Skin epidermis (tissue), 12 donors: ENCODE measurements around the gene ZNF783.
"Not testable (repeated sequence)": the region's sequence is repeated elsewhere in the genome, so short reads cannot be mapped to it uniquely, and the experiment has no call there.

Experiments
- H3K27ac ChIP-seq, 21 experiments: fragments of 200-600 bp; sonication (generic) in 11 of 21; one replicate each; pipeline ENCODE4 v1.5.0; 2020; ENCODE audit warnings: mild to moderate bottlenecking in 3 of 21, inconsistent platforms in 2 of 21, moderate library complexity in 2 of 21
- H3K4me3 ChIP-seq, 7 experiments: fragments of 200-600 bp; sonication (generic) in 2 of 7; one replicate each; pipeline ENCODE4 v1.5.0; 2020; ENCODE audit warnings: inconsistent platforms in 2 of 7, mild to moderate bottlenecking in 2 of 7, moderate library complexity in 1 of 7

Gene ZNF783

DNA sequence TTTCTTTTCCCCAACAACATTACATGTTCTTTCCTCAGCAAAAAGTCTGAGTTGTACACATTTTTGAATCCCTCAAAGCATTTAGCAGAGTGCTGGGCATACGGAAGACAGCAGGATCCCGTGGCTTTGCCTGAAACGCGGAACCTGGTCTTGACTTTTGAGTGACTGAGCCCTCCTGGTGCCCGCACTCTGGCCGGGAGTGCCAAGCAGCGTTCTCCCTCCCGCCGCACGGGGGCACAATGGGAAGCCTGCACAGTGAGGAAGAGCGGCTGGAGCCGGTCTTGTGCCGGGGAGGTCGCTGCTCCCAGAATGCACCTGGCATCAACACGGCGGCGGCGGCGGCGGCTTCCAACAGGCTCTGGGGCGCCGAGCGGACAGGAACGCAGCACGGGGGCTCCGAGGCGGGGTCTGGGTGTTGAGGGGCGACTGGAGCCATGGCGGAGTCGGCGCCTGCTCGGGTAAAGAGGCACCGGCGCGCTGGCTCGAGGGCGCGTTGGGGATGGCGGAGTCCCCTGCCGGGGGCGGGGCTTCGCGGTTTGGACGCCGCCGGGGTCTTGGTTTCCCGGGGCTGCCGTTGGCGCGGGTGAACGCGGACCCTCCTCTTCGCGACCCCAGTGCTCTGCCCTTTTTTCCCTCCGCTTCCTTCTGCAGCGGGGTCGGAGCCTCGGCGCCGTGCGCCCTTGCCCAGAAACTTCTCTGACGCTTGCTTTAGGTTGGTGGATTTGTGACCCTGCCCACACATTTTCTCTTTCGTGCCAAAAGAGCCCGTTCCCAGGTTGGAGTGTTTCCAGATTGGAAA is 22.5 kb upstream of the ZNF783 start, which contains the start of gene ZNF212:
TSS of gene ZNF212 (plus strand) at position 307 of the 799 bp plus-strand sequence. CDS start at position 435, 128 bp downstream.
- Histone ChIP-seq H3K4me3 (peak within 1 kb of the TSS; percentile 60 to 99 (median 85)), H3K27ac (peak within 1 kb of the TSS; percentile 27 to 93 (median 84))

DNA sequence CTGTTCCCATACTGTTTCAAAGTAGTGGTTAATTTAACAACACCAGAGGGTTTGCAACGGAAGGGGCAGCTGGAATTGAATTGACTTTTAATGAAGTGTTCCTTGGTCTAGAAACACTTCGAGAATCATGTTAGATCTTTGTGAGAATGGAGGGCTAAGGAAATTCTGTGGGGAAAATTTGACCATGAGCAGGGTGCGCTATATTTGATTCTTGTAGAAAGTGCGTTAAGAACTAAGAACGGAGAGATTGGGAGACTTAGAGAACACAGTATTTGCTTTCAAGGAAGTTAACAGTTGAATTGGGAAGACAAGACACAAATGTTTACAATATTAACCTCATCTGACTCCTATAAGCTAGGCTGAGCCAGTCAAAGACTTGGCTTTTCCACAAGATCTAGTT is 21.4 kb upstream of the ZNF783 start:
- peak overlapping the region; percentile 60 to 99 (median 85) for H3K4me3 ChIP-seq
- peak overlapping the region in 3 of 21 experiments; percentile 78 to 85 (median 81) for H3K27ac ChIP-seq

DNA sequence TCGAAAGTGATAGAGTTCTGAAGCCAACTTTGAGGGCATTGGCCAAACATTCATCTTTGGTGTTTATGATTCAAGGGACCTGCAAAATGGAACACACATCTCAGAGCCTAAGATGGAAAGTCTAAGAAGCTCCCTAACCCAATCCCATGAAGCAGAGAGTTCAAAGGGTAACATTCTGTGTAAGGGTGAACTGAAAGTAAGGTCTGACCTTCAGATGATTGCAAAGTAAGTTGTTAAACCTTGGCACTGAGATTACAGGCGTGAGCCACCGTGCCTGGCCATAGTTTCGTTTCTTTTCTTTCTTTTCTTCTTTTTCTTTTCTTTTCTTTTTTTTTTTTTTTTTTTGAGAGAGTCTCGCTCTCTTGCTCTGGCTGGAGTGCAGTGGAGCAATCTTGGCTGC is 20.3 kb upstream of the ZNF783 start:
- no peak overlapping the region for H3K4me3 ChIP-seq
- H3K27ac ChIP-seq, result no peak overlapping the region

DNA sequence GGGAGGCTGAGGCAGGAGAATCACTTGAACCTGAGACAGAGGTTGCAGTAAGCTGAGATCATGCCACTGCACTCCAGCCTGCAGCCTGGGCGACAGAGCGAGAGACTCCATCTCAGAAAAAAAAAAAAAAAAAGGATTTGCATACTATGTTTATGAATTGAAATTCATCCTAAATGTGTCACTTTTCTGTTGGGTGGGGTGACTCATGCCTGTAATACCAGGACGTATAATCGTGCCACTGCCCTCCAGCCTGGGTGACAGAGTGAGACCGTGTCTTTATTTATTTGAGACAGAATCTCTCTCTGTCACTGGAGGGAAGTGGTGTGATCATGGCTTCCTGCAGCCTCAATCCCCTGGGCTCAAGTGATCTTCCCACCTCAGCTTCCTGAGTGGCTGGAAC is 16.8 kb upstream of the ZNF783 start:
- Histone ChIP-seq H3K4me3 (no peak overlapping the region), H3K27ac (no peak overlapping the region)

DNA sequence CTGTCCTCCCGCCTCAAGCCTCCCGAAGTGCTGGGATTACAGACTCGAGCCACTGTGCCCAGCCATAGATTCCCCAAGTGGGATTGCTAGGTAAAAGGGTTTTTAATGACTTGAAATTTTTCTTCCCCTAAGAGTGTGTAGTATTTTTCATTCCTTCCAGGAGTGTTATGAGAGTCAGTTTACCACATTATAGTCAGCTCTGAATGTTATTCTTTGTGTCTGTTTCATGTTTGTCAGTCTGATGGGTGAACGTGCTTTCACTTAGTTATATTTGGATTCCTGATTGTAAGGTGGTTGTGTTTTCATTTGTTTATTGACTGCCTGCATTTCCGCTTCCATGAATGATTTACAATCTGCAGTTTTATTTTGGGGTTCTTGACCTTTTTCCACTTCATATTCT is 16.3 kb upstream of the ZNF783 start:
- Histone ChIP-seq H3K4me3 (no peak overlapping the region), H3K27ac (no peak overlapping the region)

DNA sequence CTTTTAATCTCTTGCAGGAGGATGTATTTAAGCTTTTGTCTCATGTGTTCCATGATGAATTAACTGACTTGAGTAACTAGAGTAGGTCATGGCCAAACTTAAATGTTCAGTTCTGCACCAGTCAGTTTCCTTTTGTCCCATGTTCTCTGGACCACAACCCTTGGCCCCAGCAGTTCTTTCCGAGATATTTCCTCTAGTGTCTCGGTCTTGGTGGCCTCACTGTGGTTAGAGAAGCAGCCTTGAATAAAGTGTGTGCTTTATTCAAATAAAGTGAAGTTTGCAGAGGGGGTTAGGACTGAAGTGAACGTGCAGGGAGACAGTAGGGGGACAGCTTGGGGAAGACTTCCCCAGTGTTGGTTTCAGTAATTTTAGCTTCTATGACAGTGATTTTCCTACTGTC is 13.2 kb upstream of the ZNF783 start:
- Histone ChIP-seq H3K27ac (no peak overlapping the region), H3K4me3 (no peak overlapping the region)

DNA sequence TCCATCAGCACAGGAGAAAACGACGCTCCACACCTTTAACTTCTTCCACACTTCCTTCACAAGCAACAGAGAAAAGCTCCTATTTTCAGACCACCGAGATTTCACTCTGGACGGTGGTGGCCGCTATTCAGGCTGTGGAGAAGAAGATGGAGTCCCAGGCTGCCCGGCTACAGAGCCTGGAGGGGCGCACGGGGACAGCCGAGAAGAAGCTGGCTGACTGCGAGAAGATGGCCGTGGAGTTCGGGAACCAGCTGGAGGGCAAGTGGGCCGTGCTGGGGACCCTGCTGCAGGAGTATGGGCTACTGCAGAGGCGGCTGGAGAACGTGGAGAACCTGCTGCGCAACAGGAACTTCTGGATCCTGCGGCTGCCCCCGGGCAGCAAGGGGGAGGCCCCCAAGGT is 11.8 kb upstream of the ZNF783 start:
- not testable (repeated sequence) for H3K4me3 ChIP-seq

DNA sequence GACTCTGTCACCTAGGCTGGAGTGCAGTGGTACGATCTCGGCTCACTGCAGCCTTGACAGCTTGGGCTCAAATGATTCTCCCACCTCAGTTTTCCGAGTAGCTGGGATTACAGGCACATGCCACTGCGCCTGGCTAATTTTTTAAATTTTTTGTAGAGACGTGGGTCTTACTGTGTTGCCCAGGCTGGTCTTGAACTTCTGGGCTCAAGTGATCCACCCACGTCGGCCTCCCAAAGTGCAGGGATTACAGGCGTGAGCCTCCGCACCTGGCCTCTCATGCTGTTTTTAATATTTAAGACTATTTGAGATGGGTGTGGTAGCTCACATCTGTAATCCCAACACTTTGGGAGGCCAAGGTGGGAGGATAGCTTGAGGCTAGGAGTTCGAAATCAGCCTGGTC is 10.5 kb upstream of the ZNF783 start:
- not testable (repeated sequence) for H3K4me3 ChIP-seq, H3K27ac ChIP-seq

More for the DNA sequence above, 11.8 kb upstream of the ZNF783 start:
- not testable (repeated sequence) for H3K27ac ChIP-seq

DNA sequence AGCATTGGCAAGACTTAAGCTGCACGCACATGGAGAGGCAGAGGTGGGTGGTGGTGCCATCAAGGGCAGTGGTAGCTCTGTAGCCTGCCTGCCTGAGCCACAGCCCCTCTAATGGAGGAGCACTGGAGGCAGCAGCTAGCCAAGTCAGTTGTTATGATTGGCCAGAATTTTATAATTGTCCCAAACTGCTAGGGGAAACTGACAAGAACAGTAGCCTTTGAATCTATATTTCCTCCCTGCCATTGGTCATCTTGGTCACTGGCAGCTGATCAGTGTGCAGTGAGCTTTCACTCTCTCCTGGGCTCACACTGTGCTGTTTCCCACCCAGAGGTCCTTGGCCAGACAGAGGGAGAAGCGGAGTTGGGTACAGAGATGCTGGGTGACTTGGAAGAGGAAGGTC is 9.6 kb upstream of the ZNF783 start:
- no peak overlapping the region for H3K4me3 ChIP-seq
- no peak overlapping the region for H3K27ac ChIP-seq

DNA sequence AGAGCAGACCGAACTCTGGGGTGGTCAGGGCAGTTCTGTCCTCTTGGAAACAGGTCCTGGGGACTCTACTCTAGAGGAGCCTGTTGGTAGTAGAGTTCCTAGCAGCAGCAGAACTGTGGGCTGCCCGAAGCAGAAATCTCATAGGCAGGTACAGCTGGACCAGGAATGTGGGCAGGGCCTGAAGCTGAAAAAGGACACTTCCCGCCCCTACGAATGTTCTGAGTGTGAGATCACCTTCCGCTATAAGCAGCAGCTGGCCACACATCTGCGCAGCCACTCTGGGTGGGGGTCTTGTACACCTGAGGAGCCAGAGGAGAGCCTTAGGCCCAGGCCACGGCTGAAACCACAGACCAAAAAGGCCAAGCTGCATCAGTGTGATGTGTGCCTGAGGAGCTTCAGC is 8.3 kb upstream of the ZNF783 start:
- Histone ChIP-seq H3K4me3 (no peak overlapping the region), H3K27ac (no peak overlapping the region)

DNA sequence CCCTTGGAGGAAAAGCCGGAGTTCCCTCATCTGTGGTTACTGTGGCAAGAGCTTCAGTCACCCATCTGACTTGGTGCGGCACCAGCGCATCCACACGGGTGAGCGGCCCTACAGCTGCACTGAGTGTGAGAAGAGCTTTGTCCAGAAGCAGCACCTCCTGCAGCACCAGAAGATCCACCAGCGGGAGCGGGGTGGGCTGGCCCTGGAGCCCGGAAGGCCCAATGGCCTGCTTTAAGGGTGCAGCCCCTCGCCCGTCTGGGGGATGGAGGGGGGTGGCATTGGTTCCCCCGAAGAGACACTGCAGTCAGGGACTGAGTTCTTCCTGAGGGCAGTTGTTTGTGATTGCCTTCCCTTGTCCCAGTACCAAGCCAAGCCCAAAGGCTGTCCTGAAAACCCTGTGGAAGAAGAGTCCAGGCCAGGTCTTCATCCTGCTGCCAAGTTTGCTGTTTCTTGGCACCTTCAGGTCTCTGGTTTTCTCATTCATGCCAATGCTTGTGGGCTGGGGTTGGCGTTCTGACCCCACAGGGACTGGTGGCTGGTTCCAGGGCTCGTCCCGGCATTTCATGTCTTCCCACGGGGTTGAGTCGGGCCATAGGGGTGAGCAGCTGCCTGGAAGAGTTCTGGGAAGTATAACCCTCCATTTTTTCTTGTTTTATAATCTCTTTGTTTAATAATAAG is 7.7 kb upstream of the ZNF783 start:
- Histone ChIP-seq H3K4me3 (no peak overlapping the region), H3K27ac (no peak overlapping the region)

DNA sequence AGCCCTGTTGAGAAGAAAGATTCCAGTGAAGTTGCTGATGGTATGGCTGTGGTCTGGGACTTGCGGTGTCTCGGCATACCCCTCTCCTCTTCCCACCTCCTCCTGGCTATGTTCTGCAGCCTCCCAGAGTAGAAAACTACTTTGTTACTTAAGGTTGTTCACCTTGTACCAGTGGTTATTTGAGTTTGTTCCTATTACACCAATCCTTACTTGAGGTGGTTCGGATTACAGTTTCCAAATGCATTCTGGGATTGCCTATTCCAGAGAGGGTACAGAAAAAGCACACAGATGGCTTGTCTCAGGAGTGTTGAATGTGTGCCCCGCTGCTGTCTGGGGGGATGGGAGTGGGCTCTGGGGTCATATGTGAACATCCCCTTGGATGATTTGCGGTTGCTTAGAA is 6.8 kb upstream of the ZNF783 start:
- Histone ChIP-seq H3K4me3 (no peak overlapping the region), H3K27ac (no peak overlapping the region)

DNA sequence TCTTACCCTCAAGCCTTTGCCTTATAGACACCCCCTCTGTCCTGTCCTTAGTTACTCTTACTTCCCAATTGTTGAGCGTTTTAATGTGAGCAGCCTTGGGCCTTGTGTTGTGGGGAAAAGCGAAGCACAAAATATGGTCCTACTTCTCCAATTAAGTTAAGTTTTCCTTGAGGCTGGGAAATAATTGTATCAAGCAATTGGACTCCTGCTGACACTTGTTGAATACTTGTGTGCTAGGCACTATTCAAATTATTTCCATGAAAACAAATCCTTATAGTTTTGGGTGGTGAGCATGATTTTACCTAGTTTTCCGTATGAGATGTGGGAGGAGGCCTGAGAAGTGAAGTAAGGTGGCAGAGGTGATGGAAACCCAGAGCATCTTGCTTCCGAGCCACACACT is 5.4 kb upstream of the ZNF783 start:
- no peak overlapping the region for H3K27ac ChIP-seq
- no peak overlapping the region for H3K4me3 ChIP-seq

DNA sequence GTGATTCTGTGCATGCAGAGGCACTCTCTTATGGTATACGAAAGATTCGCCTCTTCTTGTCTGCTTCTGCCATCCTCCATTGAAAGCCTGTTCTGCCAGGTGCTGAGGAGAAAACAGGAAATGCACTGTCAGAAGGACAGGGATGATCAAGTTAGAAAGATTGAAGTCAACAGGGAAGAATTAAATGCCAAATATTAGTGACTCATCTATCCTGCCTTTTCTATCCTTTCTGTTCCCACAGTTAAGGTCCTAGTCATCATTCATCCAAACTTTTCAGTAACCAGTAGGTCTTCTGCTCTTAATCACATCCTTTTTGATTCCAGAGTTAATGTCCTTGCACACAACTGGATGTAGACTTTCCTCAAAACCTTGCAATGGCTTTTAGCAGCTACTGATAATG is 4.8 kb upstream of the ZNF783 start:
- no peak overlapping the region for H3K27ac ChIP-seq
- no peak overlapping the region for H3K4me3 ChIP-seq

DNA sequence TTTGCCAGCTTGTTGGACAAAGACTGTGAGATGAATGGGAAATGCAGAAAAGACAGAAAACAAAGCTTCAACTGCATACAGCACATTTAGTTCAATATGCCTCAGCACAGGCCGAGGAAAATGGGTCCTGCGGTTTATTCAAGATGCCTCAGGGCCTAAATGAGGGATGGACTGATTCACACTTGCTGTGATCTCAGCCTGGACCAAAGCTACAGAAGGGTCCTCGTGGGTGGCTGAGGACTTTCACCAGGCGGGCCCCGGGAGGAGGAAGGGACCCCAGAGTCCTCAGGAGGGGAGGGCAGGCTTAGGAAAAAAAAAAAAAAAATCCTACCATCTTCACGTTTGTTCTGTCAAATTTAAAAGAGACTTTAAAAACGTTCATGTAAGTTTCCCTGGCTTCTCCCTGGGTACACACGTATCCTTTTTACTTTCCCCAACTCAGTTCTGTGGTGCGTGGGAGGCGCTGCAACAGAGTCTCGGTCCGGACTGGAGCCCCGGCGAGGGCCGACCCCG is 624 bp upstream of the ZNF783 start:
- H3K4me3 ChIP-seq, result peak overlapping the region; percentile 40 to 66 (median 51)
- peak overlapping the region in 20 of 21 experiments; percentile 73 to 99 (median 86) for H3K27ac ChIP-seq

DNA sequence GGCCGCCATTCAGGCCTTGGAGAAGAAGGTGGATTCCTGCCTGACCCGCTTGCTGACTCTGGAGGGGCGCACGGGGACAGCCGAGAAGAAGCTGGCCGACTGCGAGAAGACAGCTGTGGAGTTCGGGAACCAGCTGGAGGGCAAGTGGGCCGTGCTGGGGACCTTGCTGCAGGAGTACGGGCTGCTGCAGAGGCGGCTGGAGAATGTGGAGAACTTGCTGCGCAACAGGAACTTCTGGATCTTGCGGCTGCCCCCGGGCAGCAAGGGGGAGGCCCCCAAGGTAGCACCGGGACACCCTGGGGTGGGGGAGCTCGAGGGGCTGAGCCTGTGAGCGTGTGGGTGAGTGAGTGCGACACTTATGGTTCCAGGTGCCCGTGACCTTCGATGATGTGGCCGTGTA is 4.5 kb downstream of the ZNF783 start:
- Histone ChIP-seq H3K4me3 (no peak overlapping the region), H3K27ac (no peak overlapping the region)

DNA sequence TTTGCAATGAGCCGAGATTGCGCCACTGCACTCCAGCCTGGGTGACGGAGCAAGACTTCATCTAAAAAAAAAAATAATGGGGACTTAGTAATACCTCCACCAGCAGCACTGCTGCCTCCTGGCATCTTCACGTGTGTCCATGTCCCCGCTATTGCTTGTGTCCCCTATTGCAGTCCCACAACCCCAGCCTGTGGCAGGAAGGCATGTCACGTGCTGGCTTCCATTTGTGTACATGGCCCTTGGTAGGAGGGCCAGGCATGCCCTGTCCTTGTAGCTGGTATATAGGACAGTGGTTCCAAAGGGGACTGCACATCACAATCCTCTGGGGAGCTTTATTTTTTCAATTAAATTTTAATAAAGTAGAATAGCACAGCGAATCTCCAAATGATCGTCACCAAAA is 5.7 kb downstream of the ZNF783 start:
- no peak overlapping the region for H3K4me3 ChIP-seq
- H3K27ac ChIP-seq, result no peak overlapping the region

DNA sequence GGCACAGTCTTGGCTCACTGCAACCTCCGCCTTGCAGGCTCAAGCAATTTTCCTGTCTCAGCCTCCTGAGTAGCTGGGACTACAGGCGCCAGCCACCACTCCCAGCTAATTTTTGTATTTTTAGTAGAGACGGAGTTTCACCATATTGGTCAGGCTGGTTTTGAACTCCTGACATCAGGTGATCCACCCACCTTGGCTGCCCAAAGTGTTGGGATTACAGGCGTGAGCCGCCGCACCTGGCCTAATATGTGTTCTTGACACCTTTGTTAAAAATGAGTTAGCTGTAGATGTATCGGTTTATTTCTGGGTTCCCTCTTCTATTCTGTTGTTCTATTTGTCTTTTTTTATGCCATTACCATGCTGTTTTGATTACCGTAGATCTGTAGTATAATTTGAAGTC is 12.4 kb downstream of the ZNF783 start:
- not testable (repeated sequence) for H3K4me3 ChIP-seq, H3K27ac ChIP-seq

DNA sequence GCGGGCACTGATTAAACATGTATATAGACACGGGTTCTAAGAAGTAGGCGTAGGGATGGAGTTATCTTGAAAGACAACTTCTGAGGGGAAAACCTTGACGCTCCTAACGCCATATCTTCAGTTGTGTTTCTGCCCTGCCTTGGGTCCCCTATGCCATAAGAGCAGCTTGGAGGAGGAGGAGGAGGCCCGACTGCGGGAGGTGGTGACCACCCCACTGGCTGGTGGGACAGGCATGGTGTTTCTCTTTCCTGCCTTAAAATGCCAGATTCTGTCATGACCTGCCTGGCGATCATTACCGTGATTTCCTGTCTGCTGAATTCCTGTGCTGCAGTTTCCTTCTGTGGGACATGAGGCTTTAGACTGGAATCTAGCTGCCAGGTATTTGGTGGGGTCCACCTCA is 15.9 kb downstream of the ZNF783 start:
- Histone ChIP-seq H3K27ac (no peak overlapping the region), H3K4me3 (no peak overlapping the region)

DNA sequence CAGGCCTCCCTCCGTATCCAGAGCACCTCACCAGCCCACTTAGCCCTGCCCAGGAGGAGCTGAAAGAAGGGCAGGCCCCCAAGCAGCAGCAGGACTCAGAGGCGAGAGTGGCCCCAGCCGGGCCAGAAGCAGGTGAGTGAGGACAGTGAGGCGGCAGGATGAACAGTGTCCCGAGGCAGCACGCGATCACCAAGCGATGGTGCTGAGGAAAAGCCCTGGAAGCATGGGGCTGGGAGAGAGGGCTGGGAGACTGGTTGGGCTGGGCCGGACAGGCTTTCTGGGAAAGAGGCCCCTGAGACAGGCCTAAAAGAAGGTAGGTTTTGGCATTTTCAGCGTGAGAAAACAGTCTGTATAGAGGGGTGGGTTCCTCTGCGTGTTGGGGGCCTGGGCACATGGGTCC is 16.4 kb downstream of the ZNF783 start:
- Histone ChIP-seq H3K27ac (no peak overlapping the region), H3K4me3 (no peak overlapping the region)

DNA sequence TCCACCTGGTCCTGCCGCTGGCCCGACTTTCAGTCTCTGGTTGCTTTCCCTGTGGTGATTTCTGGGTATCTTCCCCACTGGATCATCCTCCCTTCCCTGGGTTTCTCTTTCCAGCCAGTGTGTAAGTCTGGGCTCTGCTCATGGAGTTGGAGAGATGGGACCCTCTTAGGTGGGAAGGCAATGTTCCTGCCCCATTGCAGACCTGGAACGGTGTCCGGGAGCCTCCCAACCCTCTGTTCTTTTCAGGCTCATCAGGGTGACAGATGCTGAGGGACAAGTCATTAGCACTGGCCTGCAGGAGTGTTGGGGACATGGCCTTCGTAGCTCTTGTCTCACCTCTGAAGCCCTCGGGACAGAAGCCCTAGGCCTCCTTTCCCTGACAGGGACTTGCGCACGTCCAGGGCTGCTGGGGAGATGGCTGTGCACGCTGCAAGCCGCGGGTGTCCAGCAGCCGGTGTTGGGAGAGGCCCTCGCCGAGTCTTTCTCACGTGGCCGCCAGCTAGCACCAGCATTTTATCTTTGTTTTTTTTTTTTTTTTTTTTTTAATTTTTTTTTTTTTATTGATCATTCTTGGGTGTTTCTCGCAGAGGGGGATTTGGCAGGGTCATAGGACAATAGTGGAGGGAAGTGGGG is 17.2 kb downstream of the ZNF783 start:
- Histone ChIP-seq H3K4me3 (no peak overlapping the region), H3K27ac (no peak overlapping the region)
